Measurements from ENCODE around the gene SBF2.

DNA sequence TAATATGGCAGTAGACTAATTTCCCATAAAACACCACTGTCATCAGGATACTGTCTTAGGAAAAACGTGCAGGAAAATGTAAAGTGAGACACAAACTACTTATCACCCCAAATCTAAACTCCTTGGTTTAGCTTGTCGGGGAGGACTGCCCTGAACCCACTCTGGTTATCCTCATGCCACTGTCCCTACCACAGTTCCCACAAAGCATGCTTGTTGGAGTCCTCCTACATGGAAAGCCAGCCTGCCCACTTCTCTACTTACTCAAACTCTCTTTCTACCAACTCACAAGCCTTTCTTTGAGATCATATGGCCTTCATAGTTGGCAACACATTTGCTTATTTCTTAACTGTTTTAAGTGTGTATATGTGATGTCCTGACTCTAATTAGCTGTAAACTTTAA is 451.1 kb downstream of the SBF2 start:
- TF ChIP-seq, protein P1, sequence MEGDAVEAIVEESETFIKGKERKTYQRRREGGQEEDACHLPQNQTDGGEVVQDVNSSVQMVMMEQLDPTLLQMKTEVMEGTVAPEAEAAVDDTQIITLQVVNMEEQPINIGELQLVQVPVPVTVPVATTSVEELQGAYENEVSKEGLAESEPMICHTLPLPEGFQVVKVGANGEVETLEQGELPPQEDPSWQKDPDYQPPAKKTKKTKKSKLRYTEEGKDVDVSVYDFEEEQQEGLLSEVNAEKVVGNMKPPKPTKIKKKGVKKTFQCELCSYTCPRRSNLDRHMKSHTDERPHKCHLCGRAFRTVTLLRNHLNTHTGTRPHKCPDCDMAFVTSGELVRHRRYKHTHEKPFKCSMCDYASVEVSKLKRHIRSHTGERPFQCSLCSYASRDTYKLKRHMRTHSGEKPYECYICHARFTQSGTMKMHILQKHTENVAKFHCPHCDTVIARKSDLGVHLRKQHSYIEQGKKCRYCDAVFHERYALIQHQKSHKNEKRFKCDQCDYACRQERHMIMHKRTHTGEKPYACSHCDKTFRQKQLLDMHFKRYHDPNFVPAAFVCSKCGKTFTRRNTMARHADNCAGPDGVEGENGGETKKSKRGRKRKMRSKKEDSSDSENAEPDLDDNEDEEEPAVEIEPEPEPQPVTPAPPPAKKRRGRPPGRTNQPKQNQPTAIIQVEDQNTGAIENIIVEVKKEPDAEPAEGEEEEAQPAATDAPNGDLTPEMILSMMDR (IDR thresholded peaks at IDR 0.05 in 8 of 11, conservative IDR thresholded peaks at IDR 0.05 in 3 of 11), result no peak
- TF ChIP-seq POLR2AphosphoS5 (IDR thresholded peaks at IDR 0.05), result no peak

All from spleen (tissue), 7 donors.